ENCODE measurements around the gene ST3GAL4.
"Not testable (repeated sequence)": the region's sequence is repeated elsewhere in the genome, so short reads cannot be mapped to it uniquely, and the experiment has no call there.

The ST3GAL4 gene

DNA sequence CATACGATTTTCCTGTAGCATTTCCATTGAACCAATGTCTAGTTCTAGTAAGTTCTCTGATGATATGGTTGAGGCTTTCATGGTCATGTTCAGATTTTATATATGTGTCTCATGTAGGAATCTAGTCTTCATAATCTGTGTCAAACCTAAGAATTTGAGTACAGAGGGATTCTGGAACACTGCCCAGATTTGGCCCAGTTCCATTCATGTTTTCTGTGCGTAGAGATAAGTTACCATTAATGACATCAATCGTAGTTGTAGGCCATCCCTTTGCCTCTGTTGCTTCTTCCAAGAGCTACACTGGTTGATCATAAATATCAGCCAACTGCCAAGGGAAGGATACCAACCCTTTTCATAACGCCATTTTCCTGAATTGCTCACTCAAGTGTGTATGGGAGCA is 23.3 kb downstream of the ST3GAL4 start:
- TF ChIP-seq CTCF (conservative IDR thresholded peaks at IDR 0.05; ENCODE audit: low read length), result no peak
- DNase-seq (ENCODE audit: low read depth), result no peak
- no peak overlapping the region for H3K4me3 ChIP-seq (ENCODE audit: low read length)

GRCh38 chr11:126380909-126381308 is 25.4 kb downstream of the ST3GAL4 start:
- TF ChIP-seq CTCF (conservative IDR thresholded peaks at IDR 0.05; ENCODE audit: low read length), result no peak
- H3K4me3 ChIP-seq (ENCODE audit: low read length), result no peak overlapping the region
- DNase-seq (ENCODE audit: low read depth), result no peak

DNA sequence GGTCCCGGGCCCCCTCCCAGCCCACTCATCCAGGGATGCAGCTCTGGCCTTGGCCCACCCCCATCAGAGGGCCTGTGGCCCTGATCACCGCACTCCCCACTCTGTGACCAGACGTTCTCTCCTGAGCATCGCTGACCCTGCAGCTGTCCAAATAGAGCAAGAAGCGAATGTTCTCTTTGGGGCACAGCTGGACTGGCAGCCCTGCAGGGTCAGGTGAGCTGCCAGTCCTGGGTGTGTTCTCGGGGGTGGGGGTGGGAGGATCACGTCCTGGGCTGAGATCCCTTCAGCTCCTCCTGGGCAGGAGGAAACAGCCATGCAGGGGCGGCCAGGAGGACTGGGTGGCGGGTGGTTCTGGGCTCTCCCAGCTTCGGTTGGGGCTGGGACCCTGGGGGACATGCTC is 26.5 kb downstream of the ST3GAL4 start:
- not testable (repeated sequence) for DNase-seq (ENCODE audit: low read depth); H3K4me3 ChIP-seq (ENCODE audit: low read length)

DNA sequence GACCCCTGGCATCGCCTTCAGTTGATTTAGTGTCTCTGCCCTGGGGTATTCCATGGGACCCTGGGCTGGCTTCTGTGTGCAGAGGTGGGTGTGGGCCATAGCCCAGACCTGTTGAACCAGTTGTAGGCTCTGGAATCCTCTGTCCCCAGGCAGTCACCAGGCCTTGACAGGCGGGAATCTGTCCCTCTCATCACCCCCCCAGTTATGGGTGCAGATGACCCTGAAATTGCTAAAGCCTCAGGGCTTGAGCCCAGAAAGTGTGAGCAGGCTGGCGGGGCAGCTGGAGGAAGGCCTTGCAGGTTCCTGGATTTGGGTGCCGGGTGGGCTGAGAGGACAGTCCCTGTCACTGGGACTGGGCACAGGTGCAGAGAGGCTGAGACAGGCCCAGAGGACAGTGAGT is 27.2 kb downstream of the ST3GAL4 start:
- not testable (repeated sequence) for H3K4me3 ChIP-seq (ENCODE audit: low read length); DNase-seq (ENCODE audit: low read depth)

GRCh38 chr11:126383339-126384335 is 28.2 kb downstream of the ST3GAL4 start:
- H3K4me3 ChIP-seq (ENCODE audit: low read length), result no peak overlapping the region
- DNase-seq (ENCODE audit: low read depth), result no peak

GRCh38 chr11:126384449-126385070 is 29.1 kb downstream of the ST3GAL4 start:
- TF ChIP-seq CTCF (conservative IDR thresholded peaks at IDR 0.05; ENCODE audit: low read length), result no peak
- no peak overlapping the region for H3K4me3 ChIP-seq (ENCODE audit: low read length)
- DNase-seq (ENCODE audit: low read depth), result no peak

More at GRCh38 chr11:126383339-126384335, 28.2 kb downstream of the ST3GAL4 start:
- no peak for TF ChIP-seq CTCF (conservative IDR thresholded peaks at IDR 0.05; ENCODE audit: low read length)

GRCh38 chr11:126385991-126386728 is 30.7 kb downstream of the ST3GAL4 start:
- TF ChIP-seq CTCF (conservative IDR thresholded peaks at IDR 0.05; ENCODE audit: low read length), result no peak
- no peak overlapping the region for H3K4me3 ChIP-seq (ENCODE audit: low read length)
- no peak for DNase-seq (ENCODE audit: low read depth)

- H3K4me3 ChIP-seq (ENCODE audit: low read length); DNase-seq (ENCODE audit: low read depth): not testable (repeated sequence)
Observed at GRCh38 chr11:126386729-126387071, 31.2 kb downstream of the ST3GAL4 start.

All from AG10803 (cell line).